Fibroblast of the aortic adventitia (primary cell): Measurements from ENCODE around the gene OPN3. TPM values are rescaled to one million over a fixed set of nuclear protein-coding genes. Genes with fewer than 3 reads are reported as not detected.

Experiments used
- DNase-seq: peaks from one replicate; pipeline ENCODE4 v3.0.0-alpha.2; 2010; ENCODE audit warnings: low read depth
- H3K4me3 ChIP-seq: 2 replicates; pipeline ENCODE4 v1.5.1; 2011; ENCODE audit warnings: low read depth, mild to moderate bottlenecking, control low read depth, low read length, moderate library complexity
- total RNA-seq: library from RNA; depleted of rRNA; stranded (reverse); fragments of >200 nt; gene quantifications from 2 replicates; pipeline ENCODE4 v1.2.3, GENCODE V29; 2012; ENCODE audit warnings: low replicate concordance
- TF ChIP-seq, protein P1 (sequence below): IDR thresholded peaks from 2 replicates; pipeline ENCODE4 v1.5.1; 2011; ENCODE audit warnings: mild to moderate bottlenecking, low read length, control low read depth, inconsistent platforms; ENCODE audit not compliant: insufficient read depth

OPN3 gene
- total RNA-seq, 1 donor, result 12.8 TPM

DNA sequence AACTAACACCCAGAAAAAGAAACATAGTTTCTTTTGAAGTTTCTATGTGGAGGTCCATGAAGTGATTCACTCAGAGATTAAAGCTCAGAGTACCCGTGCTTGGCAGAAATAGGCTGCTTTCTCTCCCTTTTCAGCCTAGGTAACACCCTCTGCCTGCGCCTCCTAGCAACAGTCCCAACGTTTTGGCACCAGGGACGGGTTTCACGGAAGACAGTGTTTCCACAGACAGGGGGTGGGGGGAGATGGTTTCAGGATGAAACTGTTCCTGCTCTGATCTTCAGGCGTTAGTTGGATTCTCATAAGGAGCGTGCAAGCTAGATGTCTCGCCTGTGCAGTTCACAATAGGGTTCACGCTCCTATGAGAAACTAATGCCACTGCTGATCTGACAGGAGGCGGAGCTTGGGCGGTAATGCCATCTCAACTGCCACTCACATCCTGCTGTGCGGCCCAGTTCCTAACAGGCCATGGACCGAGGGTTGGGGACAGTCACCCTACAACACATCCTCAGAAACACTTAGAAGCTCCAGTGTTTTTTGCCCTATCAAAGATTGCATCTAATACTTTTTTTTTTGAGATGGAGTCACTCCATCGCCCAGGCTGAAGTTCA is 53.2 kb downstream of the OPN3 start:
- TF ChIP-seq, protein P1, sequence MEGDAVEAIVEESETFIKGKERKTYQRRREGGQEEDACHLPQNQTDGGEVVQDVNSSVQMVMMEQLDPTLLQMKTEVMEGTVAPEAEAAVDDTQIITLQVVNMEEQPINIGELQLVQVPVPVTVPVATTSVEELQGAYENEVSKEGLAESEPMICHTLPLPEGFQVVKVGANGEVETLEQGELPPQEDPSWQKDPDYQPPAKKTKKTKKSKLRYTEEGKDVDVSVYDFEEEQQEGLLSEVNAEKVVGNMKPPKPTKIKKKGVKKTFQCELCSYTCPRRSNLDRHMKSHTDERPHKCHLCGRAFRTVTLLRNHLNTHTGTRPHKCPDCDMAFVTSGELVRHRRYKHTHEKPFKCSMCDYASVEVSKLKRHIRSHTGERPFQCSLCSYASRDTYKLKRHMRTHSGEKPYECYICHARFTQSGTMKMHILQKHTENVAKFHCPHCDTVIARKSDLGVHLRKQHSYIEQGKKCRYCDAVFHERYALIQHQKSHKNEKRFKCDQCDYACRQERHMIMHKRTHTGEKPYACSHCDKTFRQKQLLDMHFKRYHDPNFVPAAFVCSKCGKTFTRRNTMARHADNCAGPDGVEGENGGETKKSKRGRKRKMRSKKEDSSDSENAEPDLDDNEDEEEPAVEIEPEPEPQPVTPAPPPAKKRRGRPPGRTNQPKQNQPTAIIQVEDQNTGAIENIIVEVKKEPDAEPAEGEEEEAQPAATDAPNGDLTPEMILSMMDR, result no peak
- no peak for DNase-seq
- H3K4me3 ChIP-seq, result no peak overlapping the region

DNA sequence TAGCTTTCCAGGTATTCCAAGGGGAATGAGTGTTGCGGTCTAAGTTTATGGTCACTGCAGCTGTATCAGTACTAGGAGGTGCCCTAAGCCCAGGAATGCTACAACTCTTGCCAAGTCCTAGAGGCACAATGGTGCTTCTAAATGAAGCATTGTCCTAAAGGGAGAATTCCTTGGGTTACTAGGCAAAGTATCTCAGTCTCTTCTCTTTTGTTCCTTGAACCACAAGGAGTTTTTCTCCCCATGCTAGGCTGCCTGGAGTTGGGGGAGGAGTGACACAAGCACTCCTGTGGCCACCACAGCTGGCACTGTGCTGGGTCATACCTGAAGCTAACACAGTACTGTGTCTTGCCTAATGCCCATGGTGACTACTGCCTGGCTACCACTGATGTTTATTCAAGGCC is 57.2 kb downstream of the OPN3 start:
- no peak for DNase-seq
- TF ChIP-seq, protein P1, result no peak
- no peak overlapping the region for H3K4me3 ChIP-seq

DNA sequence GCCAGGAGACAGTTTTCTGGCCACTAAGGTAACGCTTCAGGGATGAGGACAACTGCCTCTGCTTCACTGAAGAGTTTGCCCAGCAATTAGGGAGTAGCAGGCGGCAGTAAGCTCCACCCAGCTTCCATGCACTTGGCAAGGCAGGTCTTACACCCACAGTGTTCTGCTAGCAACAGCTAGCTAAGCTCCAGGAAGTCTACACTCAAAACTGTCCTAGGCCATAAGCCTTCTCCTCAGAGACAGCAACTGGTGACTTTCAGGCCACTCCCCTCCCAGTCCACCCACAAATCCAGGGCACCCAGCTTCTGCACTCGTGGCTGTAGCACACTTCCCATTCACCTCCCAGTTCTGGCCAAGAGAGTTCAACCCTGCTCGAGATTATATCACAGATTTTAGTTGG is 60.7 kb downstream of the OPN3 start:
- no peak overlapping the region for H3K4me3 ChIP-seq
- TF ChIP-seq, protein P1, result no peak
- DNase-seq, result no peak

DNA sequence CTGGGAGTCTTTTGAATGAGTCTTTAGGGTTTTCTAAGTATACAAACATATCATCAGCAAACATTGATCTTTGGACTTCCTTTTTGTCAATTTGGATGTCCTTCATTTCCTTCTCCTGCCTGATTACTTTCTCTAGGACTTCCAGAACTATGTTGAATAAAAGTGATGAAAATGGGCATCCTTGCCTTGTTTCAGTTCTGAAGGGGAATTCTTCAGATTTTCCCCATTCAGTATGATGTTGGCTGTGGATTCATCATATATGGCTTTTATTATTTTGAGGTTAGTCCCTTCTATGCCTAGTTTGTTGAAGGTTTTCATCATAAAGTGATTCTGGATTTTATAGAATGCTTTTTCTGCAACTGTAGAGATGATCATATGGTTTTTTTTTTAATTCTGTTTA is 66.0 kb downstream of the OPN3 start:
- no peak for DNase-seq
- TF ChIP-seq, protein P1, result no peak
- H3K4me3 ChIP-seq, result no peak overlapping the region

DNA sequence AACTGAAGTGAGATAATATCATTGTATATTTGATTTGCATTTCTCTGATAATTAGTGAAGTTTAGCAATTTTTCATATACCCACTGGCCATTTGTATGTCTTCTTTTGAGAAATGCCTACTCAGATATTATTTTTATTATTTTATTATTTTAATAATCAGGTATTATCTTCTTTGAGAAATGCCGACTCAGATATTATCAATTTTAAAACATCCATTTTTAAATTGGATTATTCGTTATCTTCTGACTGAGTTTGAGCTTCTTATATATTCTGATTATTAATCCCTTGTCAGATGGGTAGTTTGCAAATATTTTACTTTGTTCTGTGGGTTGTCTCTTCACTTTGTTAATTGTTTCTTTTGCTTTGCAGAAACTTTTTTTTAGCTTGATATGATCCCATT is 70.3 kb downstream of the OPN3 start:
- no peak overlapping the region for H3K4me3 ChIP-seq
- no peak for DNase-seq
- TF ChIP-seq, protein P1, result no peak

DNA sequence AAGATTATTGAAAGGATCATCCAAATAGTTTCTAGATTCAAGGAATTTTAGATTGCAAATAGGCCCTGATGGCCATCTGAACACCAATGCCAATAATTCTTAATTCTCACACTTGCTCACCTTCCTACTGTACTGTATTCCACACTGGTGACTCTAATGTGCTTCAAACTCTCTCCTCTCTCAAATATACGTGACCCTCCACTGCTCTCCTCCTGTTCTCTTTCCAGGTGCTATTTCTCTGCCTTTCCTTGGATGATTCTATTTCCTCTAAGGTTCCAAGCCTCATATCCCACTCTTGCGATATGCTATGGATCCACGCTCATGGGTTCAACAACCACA is 79.4 kb downstream of the OPN3 start:
- TF ChIP-seq, protein P1, result no peak
- no peak for DNase-seq

More for the DNA sequence above, 79.4 kb downstream of the OPN3 start:
- H3K4me3 ChIP-seq, result no peak overlapping the region
